ENCODE results near the gene SBF2. TPM values are rescaled to one million over a fixed set of nuclear protein-coding genes. Genes with fewer than 3 reads are reported as not detected.
A peak's percentile ranks its signal among the peaks of the same experiment; 100 is the strongest.

SBF2 gene
- total RNA-seq, 1 experiment from 2014 or later, result 30.2 TPM

- H3K14ac ChIP-seq (ENCODE audit: insufficient read depth, low read length), result no peak overlapping the region
- H3K36me3 Mint-ChIP-seq (ENCODE audit: insufficient read depth in 1 of 3, low read depth in 3 of 3), result peaks cover 0 to 2% (median 2%) of the 10 kb centered on the region in 3 experiments; a peak in 1 of 7 replicates
- H3K4me1 Mint-ChIP-seq, result peaks cover 33 to 34% of the 10 kb centered on the region in 2 experiments
- H3K27me3 Mint-ChIP-seq (ENCODE audit: low read depth), result no peaks in the 10 kb centered on the region
- no peak overlapping the region for H4K8ac ChIP-seq (replicated peaks; ENCODE audit: insufficient read length, low read depth, low read length)
- H4K91ac ChIP-seq (ENCODE audit: insufficient read length, low read depth, low read length), result no peak overlapping the region
- no peaks in the 10 kb centered on the region for H4K20me1 ChIP-seq (ENCODE audit: control insufficient read depth, insufficient read depth, insufficient read length)
- H3K4me2 ChIP-seq (ENCODE audit: insufficient read depth, insufficient read length, low read length), result no peak overlapping the region
- no peak for DNase-seq
- H3K27me3 ChIP-seq (ENCODE audit: insufficient read depth, low read length), result no peaks in the 10 kb centered on the region
- no peak overlapping the region for H2BK12ac ChIP-seq (ENCODE audit: insufficient read length, low read depth, low read length)
- H3K4ac ChIP-seq (ENCODE audit: low read depth, low read length), result no peak overlapping the region
- H4K5ac ChIP-seq (ENCODE audit: insufficient read length, low read depth, low read length), result no peak overlapping the region
- no peaks in the 10 kb centered on the region for H3K23me2 ChIP-seq (ENCODE audit: insufficient read length, low read depth, low read length, poor library complexity, severe bottlenecking)
- H2BK15ac ChIP-seq (ENCODE audit: low read depth, low read length), result no peak overlapping the region
- H3K9me3 Mint-ChIP-seq, result no peaks in the 10 kb centered on the region
- H2BK5ac ChIP-seq (ENCODE audit: insufficient read length, low read length), result no peak overlapping the region
- no peak for TF ChIP-seq CTCF (conservative IDR thresholded peaks at IDR 0.05)
- H2AK5ac ChIP-seq (ENCODE audit: insufficient read length, low read length), result no peak overlapping the region
- no peak overlapping the region for H3K27ac ChIP-seq (ENCODE audit: insufficient read length, low read depth, low read length)
- peak overlapping the region in 1 of 3 experiments; percentile 8; a peak in 1 of 7 replicates for H3K27ac Mint-ChIP-seq
- H3K9ac ChIP-seq (ENCODE audit: extremely low read depth, insufficient read length, low read length), result no peak overlapping the region
- no peak overlapping the region for H2BK20ac ChIP-seq (ENCODE audit: low read depth, low read length, poor library complexity, severe bottlenecking)
- H3K9me3 ChIP-seq (ENCODE audit: control insufficient read depth, low read depth, low read length), result no peaks in the 10 kb centered on the region
- H3K4me1 ChIP-seq (ENCODE audit: insufficient read depth, low read length), result peaks cover 4% of the 10 kb centered on the region; the same call in 1 of the 2 replicates
- H3K79me1 ChIP-seq (ENCODE audit: insufficient read depth, low read depth, low read length, poor library complexity, severe bottlenecking), result no peaks in the 10 kb centered on the region
- no CpG with 5 or more reads among the region's 4 CpGs for WGBS (ENCODE audit: extremely low coverage, insufficient read length, low lambda C conversion rate)
- H2AFZ ChIP-seq (ENCODE audit: low read length), result no peak overlapping the region
- H2BK120ac ChIP-seq (ENCODE audit: low read depth, low read length, poor library complexity, severe bottlenecking), result no peak overlapping the region
- H3K79me2 ChIP-seq (ENCODE audit: insufficient read depth, low read length), result no peaks in the 10 kb centered on the region
- no peak overlapping the region for H3K56ac ChIP-seq (ENCODE audit: insufficient read length, low read depth, low read length)
- no peak overlapping the region for H3K18ac ChIP-seq (ENCODE audit: insufficient read length, low read depth, low read length)
- no peak overlapping the region for H3K4me3 Mint-ChIP-seq
- no peak overlapping the region for H3K23ac ChIP-seq (ENCODE audit: insufficient read length, low read depth, low read length)
- no peak overlapping the region for H3T11ph ChIP-seq (ENCODE audit: low read length)
Observed at GRCh38 chr11:9772218-9772617, 521.8 kb downstream of the SBF2 start.

All from H9 (cell line).